HCT116 (cell line): ENCODE data around the gene ATP8A2. TPM values are rescaled to one million over a fixed set of nuclear protein-coding genes. Genes with fewer than 3 reads are reported as not detected.

Experiments
- ATAC-seq: fragments of 200-7000 bp; cut with Tn5 transposase; 2 replicates; pipeline ENCODE4 v1.9.1; 2020; ENCODE audit warnings: mild to moderate bottlenecking, moderate library complexity
- BruUV-seq: library from RNA; stranded (reverse); fragments of 400-500 nt; replicated peaks from 2 replicates; lab custom pipeline; 2021; lab: Mats Ljungman, UMichigan
- CTCF ChIA-PET: fragments of 300-600 bp; sonication (Branson Sonifier 250); formaldehyde crosslinking; loops from one replicate; lab custom pipeline; 2021; ENCODE audit warnings: antibody characterized with exemption; lab: Charles Lee
- POLR2A ChIA-PET: fragments of 300-600, 350-600 bp; sonication (Branson Sonifier 250); formaldehyde crosslinking; loops from one replicate; lab custom pipeline; 2021; ENCODE audit warnings: antibody characterized with exemption; lab: Charles Lee
- RAD21 ChIA-PET, 2 experiments: fragments of 300-600 bp; sonication (Branson Sonifier 250); formaldehyde crosslinking; loops; one replicate each; lab custom pipeline; 2023; ENCODE audit warnings: low total read pairs in 2 of 2; ENCODE audit not compliant: uncharacterized antibody in 2 of 2, unreplicated experiment in 2 of 2, low non-redundant PET in 1 of 2; lab: Charles Lee
- DNase-seq: peaks from one replicate; pipeline ENCODE4 v3.0.0-alpha.2; 2010; ENCODE audit warnings: low read depth, low spot score
- H2AFZ ChIP-seq: fragments of 200-600 bp; shearing (Covaris generic), sonication (generic); 2 replicates; pipeline ENCODE4 v1.6.1; 2017; ENCODE audit warnings: low read depth, mixed run types, mixed read lengths, antibody characterized with exemption, low read length; ENCODE audit not compliant: poor library complexity, severe bottlenecking
- H3K27ac ChIP-seq: 2 replicates; pipeline ENCODE4 v1.5.1; 2012; ENCODE audit warnings: low read depth, low read length
- H3K27me3 ChIP-seq: fragments of 200-600 bp; sonication (generic); 2 replicates; pipeline ENCODE4 v1.6.1; 2016; ENCODE audit warnings: mixed run types, low read length, mixed read lengths; ENCODE audit not compliant: insufficient read depth
- H3K36me3 ChIP-seq, 2 experiments: fragments of 200-500 bp in 1 of 2; fragments of 200-600 bp in 1 of 2; sonication (Bioruptor generic) in 1 of 2; sonication (generic) in 1 of 2; 2 replicates each; pipeline versions ENCODE4 v1.5.1 to v1.6.1; 2014 to 2016; ENCODE audit warnings: low read length in 2 of 2, inconsistent platforms in 1 of 2, mixed read lengths in 1 of 2, mixed run types in 1 of 2; ENCODE audit not compliant: insufficient read depth in 2 of 2, control insufficient read depth in 1 of 2
- H3K4me1 ChIP-seq, 2 experiments: fragments of 200-600 bp in 1 of 2; sonication (generic) in 1 of 2; 2 replicates each; pipeline versions ENCODE4 v1.5.1 to v1.6.1; 2012 to 2017; ENCODE audit warnings: low read length in 2 of 2, inconsistent platforms in 1 of 2, mild to moderate bottlenecking in 1 of 2, mixed read lengths in 1 of 2, mixed run types in 1 of 2, moderate library complexity in 1 of 2; ENCODE audit not compliant: insufficient read depth in 2 of 2, control insufficient read depth in 1 of 2
- H3K4me2 ChIP-seq: fragments of 200-600 bp; sonication (generic); 2 replicates; pipeline ENCODE4 v1.6.1; 2017; ENCODE audit warnings: mixed run types, low read length, mixed read lengths
- H3K4me3 ChIP-seq, 2 experiments: fragments of 200-600 bp in 1 of 2; sonication (generic) in 1 of 2; replicated peaks in 1 of 2; 2 replicates each; pipeline ENCODE4 v1.5.1; 2011 to 2016; ENCODE audit warnings: low read length in 2 of 2, control low read depth in 1 of 2, low read depth in 1 of 2, mild to moderate bottlenecking in 1 of 2, mixed read lengths in 1 of 2, mixed run types in 1 of 2
- H3K79me2 ChIP-seq: fragments of 200-600 bp; sonication (generic); 2 replicates; pipeline ENCODE4 v1.6.1; 2017; ENCODE audit warnings: mild to moderate bottlenecking, mixed run types, low read length, moderate library complexity, mixed read lengths; ENCODE audit not compliant: insufficient read depth
- H3K9ac ChIP-seq: fragments of 200-600 bp; sonication (generic); 2 replicates; pipeline ENCODE4 v1.6.1; 2016; ENCODE audit warnings: low read length, mixed read lengths
- H3K9me2 ChIP-seq: fragments of 200-600 bp; sonication (generic), shearing (Covaris generic); 2 replicates; pipeline ENCODE4 v1.6.1; 2017; ENCODE audit warnings: mixed run types, mild to moderate bottlenecking, moderate library complexity; ENCODE audit not compliant: insufficient read depth
- H3K9me3 ChIP-seq, 2 experiments: fragments of 200-500 bp in 1 of 2; fragments of 200-600 bp in 1 of 2; sonication (Bioruptor generic) in 1 of 2; sonication (generic) in 1 of 2; 2 replicates each; pipeline ENCODE4 v1.6.1; 2014 to 2017; ENCODE audit warnings: low read length in 2 of 2, mixed read lengths in 2 of 2, inconsistent platforms in 1 of 2, low read depth in 1 of 2, mild to moderate bottlenecking in 1 of 2, mixed run types in 1 of 2, moderate library complexity in 1 of 2; ENCODE audit not compliant: control insufficient read depth in 1 of 2, insufficient read depth in 1 of 2
- H4K20me1 ChIP-seq: fragments of 200-600 bp; sonication (generic), shearing (Covaris generic); 2 replicates; pipeline ENCODE4 v1.6.1; 2017; ENCODE audit warnings: mixed run types, mild to moderate bottlenecking, moderate library complexity; ENCODE audit not compliant: insufficient read depth
- ATF3 ChIP-seq: IDR thresholded peaks from 2 replicates; pipeline ENCODE4 v1.6.1; 2012
- CBX3 ChIP-seq: IDR thresholded peaks from 2 replicates; pipeline ENCODE4 v1.6.1; 2012; ENCODE audit warnings: low read depth
- CTCF ChIP-seq, 3 experiments: fragments of 200-600 bp in 1 of 3; sonication (generic) in 1 of 3; IDR thresholded peaks in 2 of 3; conservative IDR thresholded peaks in 1 of 3; 2 replicates each; pipeline ENCODE4 v1.5.1; 2012 to 2017; ENCODE audit warnings: low read depth in 2 of 3, low read length in 2 of 3, antibody characterized with exemption in 1 of 3, borderline replicate concordance in 1 of 3, control low read depth in 1 of 3, mild to moderate bottlenecking in 1 of 3, mixed read lengths in 1 of 3, mixed run types in 1 of 3, moderate library complexity in 1 of 3; ENCODE audit not compliant: insufficient read depth in 1 of 3
- EGR1 ChIP-seq: IDR thresholded peaks from 2 replicates; pipeline ENCODE4 v1.6.1; 2012; ENCODE audit warnings: low read depth
- ELF1 ChIP-seq: IDR thresholded peaks from 2 replicates; pipeline ENCODE4 v1.6.1; 2012; ENCODE audit warnings: low read depth, borderline replicate concordance
- FOSL1 ChIP-seq: IDR thresholded peaks from 2 replicates; pipeline ENCODE4 v1.6.1; 2012; ENCODE audit warnings: low read depth
- JUND ChIP-seq: IDR thresholded peaks from 2 replicates; pipeline ENCODE4 v1.6.1; 2012
- MAX ChIP-seq: IDR thresholded peaks from 2 replicates; pipeline ENCODE4 v1.6.1; 2012
- POLR2AphosphoS5 ChIP-seq: IDR thresholded peaks from 2 replicates; pipeline ENCODE4 v1.6.1; 2011; ENCODE audit warnings: mild to moderate bottlenecking, low read depth, low read length, moderate library complexity
- RAD21 ChIP-seq: IDR thresholded peaks from 2 replicates; pipeline ENCODE4 v1.6.1; 2012; ENCODE audit warnings: low read depth, mild to moderate bottlenecking
- REST ChIP-seq: IDR thresholded peaks from 2 replicates; pipeline ENCODE4 v1.6.1; 2012; ENCODE audit warnings: low read depth
- SIN3A ChIP-seq: IDR thresholded peaks from 2 replicates; pipeline ENCODE4 v1.6.1; 2012; ENCODE audit warnings: low read depth
- SP1 ChIP-seq: IDR thresholded peaks from 2 replicates; pipeline ENCODE4 v1.6.1; 2012; ENCODE audit warnings: low read depth
- SRF ChIP-seq: IDR thresholded peaks from 2 replicates; pipeline ENCODE4 v1.6.1; 2012; ENCODE audit warnings: low read depth
- TCF7L2 ChIP-seq: IDR thresholded peaks from 2 replicates; pipeline ENCODE4 v1.7.0; 2011; ENCODE audit warnings: borderline replicate concordance, inconsistent platforms; ENCODE audit not compliant: insufficient read depth, insufficient read length; ENCODE audit errors: extremely low read depth
- YY1 ChIP-seq: IDR thresholded peaks from 2 replicates; pipeline ENCODE4 v1.6.1; 2011; ENCODE audit warnings: low read length, low read depth, moderate library complexity, mild to moderate bottlenecking; ENCODE audit not compliant: insufficient replicate concordance; ENCODE audit errors: extremely low read depth
- ZBTB33 ChIP-seq: IDR thresholded peaks from 2 replicates; pipeline ENCODE4 v1.6.1; 2011; ENCODE audit warnings: mild to moderate bottlenecking, low read length, moderate library complexity; ENCODE audit not compliant: insufficient replicate concordance; ENCODE audit errors: extremely low read depth
- ZNF274 ChIP-seq: fragments of 200-500 bp; sonication (Bioruptor generic); IDR thresholded peaks from 2 replicates; pipeline ENCODE4 v1.6.1; 2014; ENCODE audit warnings: mild to moderate bottlenecking, low read depth, low read length, inconsistent platforms
- intact Hi-C: fragments of 100-400 bp; cut with micrococcal nuclease; formaldehyde crosslinking; loops from 2 replicates; pipeline ENCODE4 v1.10.0; 2022
- total RNA-seq: library from RNA; stranded (reverse); gene quantifications from one replicate; pipeline ENCODE4 v1.2.1, GENCODE V29; 2021; ENCODE audit not compliant: unreplicated experiment

Gene ATP8A2
- total RNA-seq, 1 experiment from 2014 or later, result not detected

- Histone ChIP-seq H3K36me3 (no peaks in the 10 kb centered on the region), H3K27ac (no peak overlapping the region), H3K27me3 (peaks cover 27% of the 10 kb centered on the region), H3K4me3 (no peak overlapping the region), H3K4me1 (no peaks in the 10 kb centered on the region), H3K9me2 (no peaks in the 10 kb centered on the region), H3K4me2 (no peak overlapping the region), H3K79me2 (no peaks in the 10 kb centered on the region), H4K20me1 (no peaks in the 10 kb centered on the region), H2AFZ (no peak overlapping the region), H3K9ac (no peak overlapping the region), H3K9me3 (no peaks in the 10 kb centered on the region)
- intact Hi-C loops, result no loop called here
- no peak for TF ChIP-seq REST
- TF ChIP-seq SP1, result no peak
- TF ChIP-seq TCF7L2, result no peak
- no peak for TF ChIP-seq ELF1
- TF ChIP-seq ATF3, result no peak
- TF ChIP-seq MAX, result no peak
- TF ChIP-seq CTCF (IDR thresholded peaks at IDR 0.05 in 2 of 3, conservative IDR thresholded peaks at IDR 0.05 in 1 of 3; ENCODE audit: borderline replicate concordance in 1 of 3, insufficient read depth in 1 of 3, low read depth in 2 of 3, low read length in 2 of 3), result no peak
- TF ChIP-seq CBX3, result no peak
- no peak for TF ChIP-seq JUND
- no peak for TF ChIP-seq POLR2AphosphoS5
- no peak for TF ChIP-seq ZNF274
- no peak for TF ChIP-seq RAD21
- no peak for TF ChIP-seq YY1
- TF ChIP-seq SIN3A, result no peak
- TF ChIP-seq SRF, result no peak
- no peak for TF ChIP-seq EGR1
- no peak for TF ChIP-seq ZBTB33
- TF ChIP-seq FOSL1, result no peak
- no TSS peak for BruUV-seq
- ATAC-seq, result no peak
- ChIA-PET CTCF (no interaction called here), POLR2A (no interaction called here), RAD21 (no interaction called here)
- no peak for DNase-seq
Observed at GRCh38 chr13:25762281-25762680, 390.5 kb downstream of the ATP8A2 start.
